ENCODE data around the gene GABRP. TPM values are rescaled to one million over a fixed set of nuclear protein-coding genes. Genes with fewer than 3 reads are reported as not detected.

GABRP gene
- total RNA-seq, 1 experiment from 2014 or later = 1.5 TPM

DNA sequence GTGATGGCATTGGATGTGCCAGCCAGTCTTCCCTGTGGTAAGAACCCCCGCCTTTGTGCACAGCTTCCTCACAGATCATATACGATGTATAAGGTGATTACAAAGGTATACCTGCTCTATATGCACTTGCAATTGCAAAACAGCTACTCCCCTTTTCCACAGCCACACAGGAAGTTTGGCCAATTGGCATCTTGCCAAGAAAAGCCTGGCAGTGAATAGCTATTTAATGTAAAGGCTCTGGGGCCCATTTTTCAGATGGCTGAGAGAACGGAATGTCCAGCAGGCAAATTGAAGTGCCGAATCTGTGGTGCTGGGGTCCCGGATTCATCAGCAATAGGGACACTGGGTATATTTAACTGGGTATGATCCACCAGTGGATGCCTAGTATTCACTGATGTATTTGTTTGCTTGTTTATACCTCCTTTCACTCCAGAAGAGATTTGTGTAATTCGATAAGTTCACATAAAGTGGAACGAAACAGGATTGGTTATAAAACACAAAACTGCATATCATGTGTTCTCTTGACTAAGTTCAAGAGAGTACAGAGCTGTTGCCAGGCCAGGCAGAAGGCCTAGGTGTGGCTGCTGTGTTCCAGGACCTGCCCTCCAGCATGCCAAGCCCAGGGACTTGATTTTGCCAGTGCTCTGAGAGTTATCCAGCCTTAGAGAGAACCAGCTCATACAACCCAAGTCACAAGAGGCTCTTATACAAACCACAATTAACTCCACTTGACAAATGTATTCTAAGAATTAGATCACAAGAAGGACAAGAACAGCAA is 27.7 kb upstream of the GABRP start:
- Histone ChIP-seq H3K27me3 (ENCODE audit: insufficient read depth, low read length) (no peaks in the 10 kb centered on the region), H3K14ac (ENCODE audit: insufficient read depth, low read length) (no peak overlapping the region), H2BK20ac (ENCODE audit: low read depth, low read length, poor library complexity, severe bottlenecking) (no peak overlapping the region), H3K9ac (ENCODE audit: extremely low read depth, insufficient read length, low read length) (no peak overlapping the region), H3K56ac (ENCODE audit: insufficient read length, low read depth, low read length) (no peak overlapping the region), H3K27ac (ENCODE audit: insufficient read length, low read depth, low read length) (no peak overlapping the region), H3K23me2 (ENCODE audit: insufficient read length, low read depth, low read length, poor library complexity, severe bottlenecking) (no peaks in the 10 kb centered on the region), H4K91ac (ENCODE audit: insufficient read length, low read depth, low read length) (no peak overlapping the region), H4K8ac (replicated peaks; ENCODE audit: insufficient read length, low read depth, low read length) (no peak overlapping the region), H3K4ac (ENCODE audit: low read depth, low read length) (no peak overlapping the region), H3K4me1 (ENCODE audit: insufficient read depth, low read length) (peaks cover 3% of the 10 kb centered on the region), H4K20me1 (ENCODE audit: control insufficient read depth, insufficient read depth, insufficient read length) (no peaks in the 10 kb centered on the region), H2BK15ac (ENCODE audit: low read depth, low read length) (no peak overlapping the region), H3K4me2 (ENCODE audit: insufficient read depth, insufficient read length, low read length) (no peak overlapping the region), H2AFZ (ENCODE audit: low read length) (no peak overlapping the region), H2BK5ac (ENCODE audit: insufficient read length, low read length) (no peak overlapping the region), H2BK12ac (ENCODE audit: insufficient read length, low read depth, low read length) (no peak overlapping the region), H3K18ac (ENCODE audit: insufficient read length, low read depth, low read length) (no peak overlapping the region), H3T11ph (ENCODE audit: low read length) (no peak overlapping the region), H3K79me1 (ENCODE audit: insufficient read depth, low read depth, low read length, poor library complexity, severe bottlenecking) (no peaks in the 10 kb centered on the region), H4K5ac (ENCODE audit: insufficient read length, low read depth, low read length) (no peak overlapping the region), H3K23ac (ENCODE audit: insufficient read length, low read depth, low read length) (no peak overlapping the region), H2AK5ac (ENCODE audit: insufficient read length, low read length) (no peak overlapping the region), H3K79me2 (ENCODE audit: insufficient read depth, low read length) (no peaks in the 10 kb centered on the region), H3K9me3 (ENCODE audit: control insufficient read depth, low read depth, low read length) (no peaks in the 10 kb centered on the region), H2BK120ac (ENCODE audit: low read depth, low read length, poor library complexity, severe bottlenecking) (no peak overlapping the region)
- Mint-ChIP-seq H3K9me3 (peaks cover 2 to 4% of the 10 kb centered on the region in 2 experiments; a peak in 4 of 5 replicates), H3K27me3 (ENCODE audit: low read depth) (no peaks in the 10 kb centered on the region), H3K36me3 (ENCODE audit: insufficient read depth in 1 of 3, low read depth in 3 of 3) (peaks cover 0 to 7% (median 3%) of the 10 kb centered on the region in 3 experiments; a peak in 5 of 7 replicates), H3K27ac (no peak overlapping the region), H3K4me1 (peaks cover 20 to 30% of the 10 kb centered on the region in 2 experiments), H3K4me3 (no peak overlapping the region)
- no CpG with 5 or more reads among the region's 7 CpGs for WGBS (ENCODE audit: extremely low coverage, insufficient read length, low lambda C conversion rate)
- no peak for DNase-seq
- no peak for TF ChIP-seq CTCF (conservative IDR thresholded peaks at IDR 0.05)
